GM19193 (cell line): Measurements from ENCODE around the gene CTDSP2.

Experiments
- POLR2A ChIP-seq: IDR thresholded peaks from 4 replicates; pipeline ENCODE4 v1.6.1; 2011; ENCODE audit not compliant: insufficient read depth, insufficient read length; ENCODE audit errors: extremely low read depth

CTDSP2 gene

GRCh38 chr12:57816001-57816854, 30.3 kb downstream of the CTDSP2 start:
- TF ChIP-seq POLR2A: no peak

DNA sequence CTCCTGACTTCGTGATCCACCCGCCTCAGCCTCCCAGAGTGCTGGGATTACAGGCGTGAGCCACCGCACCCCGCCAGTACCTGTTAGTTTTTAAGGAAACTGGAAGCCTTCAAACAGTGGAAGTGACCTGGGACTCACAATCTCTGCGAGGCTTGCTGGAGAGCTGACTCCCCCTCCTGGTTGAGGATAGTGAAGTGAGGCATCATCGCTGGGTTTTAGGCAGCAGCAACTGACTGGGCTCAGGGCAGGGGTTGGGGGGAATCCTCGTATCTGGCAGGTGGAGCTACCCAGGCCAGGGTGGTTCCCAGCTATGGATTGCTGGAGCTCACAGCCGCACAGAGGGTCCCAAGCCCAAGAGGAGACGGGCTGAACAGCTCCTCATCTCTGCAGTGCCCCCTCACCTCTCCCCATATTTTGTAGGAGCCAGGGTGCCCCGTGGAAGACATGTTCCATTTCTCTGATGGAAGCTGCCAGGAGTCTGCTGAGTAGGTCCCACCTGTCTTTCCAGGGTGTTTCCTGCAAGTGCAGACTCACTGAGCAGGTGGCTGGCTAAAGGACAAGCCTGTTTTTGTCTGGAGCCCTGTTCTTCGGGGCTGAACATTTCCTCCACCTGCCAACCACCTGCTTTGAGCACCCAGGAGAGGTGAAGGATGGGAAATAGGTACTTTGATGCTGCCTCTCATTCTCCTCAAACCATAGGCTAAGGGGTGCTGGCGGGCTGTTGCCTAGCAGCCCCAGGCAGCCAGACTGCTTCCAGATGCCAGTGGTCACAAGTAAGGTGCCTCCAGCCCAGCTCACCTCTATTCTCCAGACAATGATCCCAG, 31.1 kb downstream of the CTDSP2 start:
- no peak for TF ChIP-seq POLR2A

DNA sequence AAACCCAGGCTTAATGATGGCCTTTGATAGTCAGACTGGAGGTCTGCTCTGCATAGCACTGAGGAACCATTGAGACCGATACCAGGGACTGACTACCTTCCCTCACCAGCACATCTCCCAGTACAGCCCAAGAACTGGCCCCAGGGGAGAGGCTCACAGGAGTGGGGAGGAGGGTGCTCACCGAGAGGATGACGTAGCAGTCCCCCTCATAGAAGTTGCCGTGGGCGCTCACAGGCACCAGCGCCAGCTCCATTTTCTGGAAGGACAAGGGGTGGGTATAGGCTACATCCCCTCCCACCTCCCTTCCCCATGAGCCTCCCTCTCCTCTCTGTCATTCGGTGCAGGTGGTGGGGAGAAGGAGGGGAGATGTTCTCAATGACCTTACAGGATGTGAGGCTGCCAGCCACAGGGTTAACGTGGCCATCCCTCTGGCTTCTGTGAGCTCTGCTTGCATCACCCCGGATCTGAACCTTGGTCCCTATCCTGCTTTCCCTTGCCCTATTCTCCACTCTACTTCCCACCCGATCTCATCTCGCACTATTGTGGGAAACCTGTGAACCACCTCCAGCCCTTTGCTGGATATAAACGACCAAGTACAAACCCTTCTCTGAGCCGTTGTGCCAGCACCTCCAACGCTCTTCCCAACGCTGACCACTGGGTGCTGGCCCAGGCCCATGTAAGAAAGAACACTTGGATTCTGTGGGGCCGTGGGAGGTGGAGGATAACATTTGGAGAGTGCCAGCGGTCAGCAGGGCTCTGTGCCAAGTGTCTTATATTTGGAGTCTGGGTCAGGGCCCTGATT, 32.4 kb downstream of the CTDSP2 start:
- TF ChIP-seq POLR2A: no peak

DNA sequence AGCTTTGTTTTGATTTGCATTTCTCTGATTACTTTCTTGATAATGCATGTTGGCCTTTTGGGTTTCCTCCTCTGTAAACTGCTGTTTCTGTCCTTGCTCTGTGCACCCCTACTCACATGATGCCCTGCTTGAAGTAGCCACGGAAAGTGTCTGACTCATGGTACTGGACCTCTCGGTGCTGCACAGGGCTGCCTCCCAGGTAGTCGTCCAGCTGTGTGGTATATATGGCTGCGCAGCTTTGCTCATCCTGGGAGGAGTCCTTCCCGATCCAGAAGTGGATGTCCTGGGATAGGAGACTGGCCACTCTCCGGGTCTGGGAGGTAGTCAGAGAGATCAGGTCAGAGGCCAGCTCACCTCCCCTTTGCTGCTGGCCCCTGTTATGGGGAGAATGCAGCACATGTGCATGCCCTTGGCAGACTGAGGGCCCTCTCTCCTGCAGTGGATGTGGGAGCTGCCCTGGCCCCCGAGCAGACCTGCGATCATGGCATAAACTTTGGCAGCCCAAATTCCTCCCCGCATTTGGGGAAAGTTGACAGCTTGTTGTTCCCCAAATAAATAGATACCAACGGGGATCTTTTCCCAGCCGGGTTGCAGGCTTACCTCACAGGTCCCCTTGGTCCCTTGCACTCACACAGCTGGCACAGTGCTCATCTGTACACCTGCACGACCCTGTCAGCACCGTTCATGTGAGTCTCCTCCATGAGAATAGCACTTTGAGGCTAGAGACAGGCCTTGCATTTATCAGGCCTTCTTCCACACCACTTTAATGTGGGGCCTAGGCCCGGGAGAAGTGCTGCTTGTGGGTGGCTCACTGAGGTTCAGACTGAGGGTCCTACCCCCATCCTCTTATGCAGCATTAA, 33.2 kb downstream of the CTDSP2 start:
- no peak for TF ChIP-seq POLR2A

- no peak for TF ChIP-seq POLR2A
Observed at GRCh38 chr12:57811028-57811755, 35.3 kb downstream of the CTDSP2 start.

DNA sequence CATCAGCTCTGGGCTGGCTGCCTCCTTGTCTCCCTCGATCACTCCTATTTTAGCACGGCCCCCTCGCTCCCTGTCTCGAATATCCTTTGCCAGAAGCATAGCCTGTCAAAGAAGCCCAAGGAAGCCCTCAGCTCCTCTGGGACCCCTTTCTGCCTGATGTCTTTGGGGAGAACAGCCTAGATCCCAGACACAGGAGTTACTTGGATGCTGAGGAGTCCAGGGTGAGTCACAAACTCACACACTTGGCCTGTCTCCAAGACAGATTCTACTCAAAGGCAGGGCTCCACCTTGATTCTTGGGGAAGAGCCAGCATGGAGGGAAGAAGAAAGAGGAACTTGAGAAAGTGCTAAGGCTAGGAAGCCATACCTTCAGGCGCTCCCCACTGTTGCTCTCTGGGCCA, 36.1 kb downstream of the CTDSP2 start:
- no peak for TF ChIP-seq POLR2A

DNA sequence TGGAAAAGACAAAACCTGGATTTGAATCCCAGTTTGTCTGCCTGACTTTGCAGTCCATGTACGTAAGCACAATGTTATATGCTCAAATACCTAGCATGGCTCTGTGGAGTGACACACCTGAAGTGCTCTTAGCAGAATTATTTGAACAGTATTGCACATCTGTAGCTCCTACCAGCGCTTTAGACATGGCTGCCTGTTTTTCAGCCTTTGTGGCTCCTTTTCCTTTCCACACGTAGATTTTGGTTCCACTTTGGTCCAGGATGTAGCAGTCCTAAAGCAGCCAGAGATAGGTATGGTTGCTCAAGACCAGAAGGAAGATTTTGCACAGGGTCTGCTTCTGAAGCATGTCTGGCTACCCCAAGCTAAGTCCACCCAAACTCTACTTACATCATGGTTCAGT, 37.1 kb downstream of the CTDSP2 start:
- no peak for TF ChIP-seq POLR2A

GRCh38 chr12:57808351-57808750, 38.2 kb downstream of the CTDSP2 start:
- no peak for TF ChIP-seq POLR2A

DNA sequence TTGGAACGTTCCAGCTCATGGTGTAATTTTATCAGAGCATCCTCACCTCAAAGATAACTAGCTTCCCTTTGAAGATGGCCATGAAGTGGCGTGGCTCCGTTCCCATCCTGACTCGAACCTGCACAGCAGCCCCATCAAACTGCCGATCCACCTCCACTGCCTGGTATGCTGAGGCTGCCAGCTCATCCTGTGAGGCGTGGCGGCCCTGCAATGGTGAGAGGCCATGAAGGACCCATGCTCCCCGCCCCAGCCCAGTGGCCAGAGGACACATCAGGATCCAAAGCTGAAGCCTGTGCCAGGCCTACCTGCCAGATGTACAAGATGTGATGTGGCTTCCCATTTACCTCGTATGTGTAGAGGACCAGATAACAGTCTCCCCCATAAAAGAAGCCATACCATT, 39.2 kb downstream of the CTDSP2 start:
- no peak for TF ChIP-seq POLR2A

DNA sequence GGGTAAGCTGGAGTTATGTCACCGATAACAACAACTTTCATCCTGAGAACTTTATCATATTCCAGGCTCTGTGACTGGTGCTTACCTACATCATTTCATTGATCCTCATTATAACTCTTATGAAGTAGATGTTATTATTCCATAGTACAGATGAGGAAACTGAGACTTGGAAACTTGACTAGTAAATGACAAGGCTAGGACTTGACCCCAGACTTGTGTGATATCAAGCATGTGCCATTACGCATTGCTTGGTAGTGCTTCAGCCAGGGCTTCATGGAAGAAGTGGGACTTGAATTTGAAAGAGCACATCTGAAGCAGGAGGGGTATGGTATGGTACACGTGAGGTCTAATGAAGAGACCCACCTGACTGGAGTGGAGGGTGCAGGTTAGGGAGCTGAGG, 39.9 kb downstream of the CTDSP2 start:
- TF ChIP-seq POLR2A: no peak

GRCh38 chr12:57803319-57803893, 43.1 kb downstream of the CTDSP2 start:
- TF ChIP-seq POLR2A: no peak

DNA sequence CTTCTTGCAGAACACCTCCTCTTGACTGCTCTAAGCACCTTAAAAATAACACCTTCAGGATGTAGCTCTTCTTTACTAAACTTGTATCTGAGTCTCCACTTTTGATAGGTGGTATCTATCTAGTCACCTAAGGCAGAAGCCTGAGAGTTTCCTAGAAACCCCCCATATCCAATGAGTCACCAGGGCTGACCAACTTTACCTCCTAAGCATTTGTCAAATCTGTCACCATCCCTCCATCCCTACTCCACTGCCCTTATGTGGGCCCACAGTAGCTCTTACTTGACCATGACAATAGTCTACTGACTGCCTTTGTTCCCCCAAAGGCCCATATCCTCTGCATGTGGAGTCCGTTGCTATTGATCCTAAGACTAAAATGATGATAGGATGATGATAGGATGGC, 43.9 kb downstream of the CTDSP2 start:
- TF ChIP-seq POLR2A: no peak

- no peak for TF ChIP-seq POLR2A
Observed at GRCh38 chr12:57800965-57801364, 45.6 kb downstream of the CTDSP2 start.

- no peak for TF ChIP-seq POLR2A
Observed at GRCh38 chr12:57797933-57798332, 48.6 kb downstream of the CTDSP2 start.

DNA sequence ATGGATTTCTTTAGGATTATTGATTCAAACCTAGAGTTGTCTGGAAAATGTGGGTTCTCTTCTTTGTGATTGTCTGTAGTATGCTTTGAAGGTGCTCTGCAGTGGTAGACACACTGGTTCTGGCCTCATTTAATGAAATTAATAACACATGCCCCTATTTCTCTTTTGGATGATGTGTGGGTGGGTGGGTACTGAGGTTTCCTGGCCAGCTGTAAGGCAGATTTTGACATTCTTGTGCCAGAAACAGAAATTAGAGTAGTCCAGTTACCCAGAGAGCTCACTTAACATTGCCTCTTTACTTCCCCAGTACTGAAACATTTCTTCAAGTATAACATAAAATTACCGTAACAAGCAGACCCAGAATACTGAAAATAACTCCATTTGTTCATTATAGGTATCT, 49.5 kb downstream of the CTDSP2 start:
- TF ChIP-seq POLR2A: no peak
